HL-60 (cell line): Measurements from ENCODE around the gene MMP19.
A peak's percentile ranks its signal among the peaks of the same experiment; 100 is the strongest.

Experiments used
- DNase-seq, 2 experiments: peaks; one replicate each; pipeline ENCODE4 v3.0.0-alpha.2; 2010 to 2020; ENCODE audit warnings: low read depth in 1 of 2, low spot score in 1 of 2
- H3K27ac ChIP-seq: fragments of 250-450 bp; sonication (Bioruptor Pico); replicated peaks from 2 replicates; pipeline ENCODE4 v1.5.1; 2020; ENCODE audit warnings: mild to moderate bottlenecking, moderate library complexity
- H3K27me3 ChIP-seq: fragments of 250-450 bp; sonication (Bioruptor Pico); 2 replicates; pipeline ENCODE4 v1.5.1; 2021; ENCODE audit warnings: mild to moderate bottlenecking, moderate library complexity; ENCODE audit not compliant: insufficient read depth, poor library complexity, severe bottlenecking
- H3K4me3 ChIP-seq: replicated peaks from 2 replicates; pipeline ENCODE4 v1.5.1; 2011; ENCODE audit warnings: mild to moderate bottlenecking, control low read depth, low read length; ENCODE audit not compliant: insufficient read depth
- CTCF ChIP-seq: IDR thresholded peaks from one replicate; pipeline ENCODE4 v1.5.1; 2011; ENCODE audit warnings: low read length, control low read depth, inconsistent platforms; ENCODE audit not compliant: insufficient read depth
- GABPA ChIP-seq: IDR thresholded peaks from 2 replicates; pipeline ENCODE4 v1.6.1; 2012; ENCODE audit warnings: low read depth
- POLR2AphosphoS5 ChIP-seq: IDR thresholded peaks from 2 replicates; pipeline ENCODE4 v1.6.1; 2012; ENCODE audit warnings: low read depth
- REST ChIP-seq: IDR thresholded peaks from 2 replicates; pipeline ENCODE4 v1.6.1; 2012; ENCODE audit warnings: low read depth; ENCODE audit not compliant: insufficient replicate concordance
- SPI1 ChIP-seq: IDR thresholded peaks from 2 replicates; pipeline ENCODE4 v1.6.1; 2012; ENCODE audit warnings: low read depth, mild to moderate bottlenecking, borderline replicate concordance

The MMP19 gene

GRCh38 chr12:55820679-55821078 lies 22.1 kb downstream of the MMP19 start:
- no peak overlapping the region for H3K27ac ChIP-seq
- H3K27me3 ChIP-seq: no peaks in the 10 kb centered on the region
- TF ChIP-seq CTCF (no peak), POLR2AphosphoS5 (no peak), REST (no peak), GABPA (no peak), SPI1 (no peak)
- no peak overlapping the region for H3K4me3 ChIP-seq
- DNase-seq: no peak

- no peak overlapping the region for H3K27ac ChIP-seq
- no peak for DNase-seq
- no peaks in the 10 kb centered on the region for H3K27me3 ChIP-seq
- TF ChIP-seq GABPA (no peak), SPI1 (no peak), REST (no peak), POLR2AphosphoS5 (no peak), CTCF (no peak)
- H3K4me3 ChIP-seq: no peak overlapping the region; the same call in 1 of the 2 replicates
Measured at GRCh38 chr12:55818886-55819285, 23.9 kb downstream of the MMP19 start.

GRCh38 chr12:55818140-55818728 lies 24.5 kb downstream of the MMP19 start:
- DNase-seq: no peak
- peak overlapping the region; percentile 67 for H3K27ac ChIP-seq
- no peak for TF ChIP-seq CTCF
- TF ChIP-seq GABPA: peak; percentile 6; the same call in 1 of the 2 replicates
- no peak for TF ChIP-seq REST

More at GRCh38 chr12:55818140-55818728, 24.5 kb downstream of the MMP19 start:
- no peaks in the 10 kb centered on the region for H3K27me3 ChIP-seq
- peak overlapping the region; percentile 73 for H3K4me3 ChIP-seq
